ENCODE data around the gene CD34.

- no peak for TF ChIP-seq CTCF (IDR thresholded peaks at IDR 0.05)
- TF ChIP-seq POLR2A (IDR thresholded peaks at IDR 0.05), result no peak
Measured at GRCh38 chr1:207850621-207851407, 60.1 kb downstream of the CD34 start.
